Activated gamma-delta T cell treated with anti-CD3 and anti-CD28 coated beads, Interleukin-2, amount 50 U/mL, for 16 hours (primary cell): ENCODE measurements around the gene CCDC192.
"Not testable (repeated sequence)": the region's sequence is repeated elsewhere in the genome, so short reads cannot be mapped to it uniquely, and the experiment has no call there.

ENCODE experiments used
- DNase-seq: peaks from one replicate; pipeline ENCODE4 v3.0.0-alpha.2; 2020; ENCODE audit warnings: low read depth

The CCDC192 gene

GRCh38 chr5:127702926-127703561 is at the start of gene CCDC192:
Gene CCDC192, plus strand, starts transcription at chr5:127703391. Its CDS starts 55 bp downstream, at chr5:127703446.
- no peak for DNase-seq

GRCh38 chr5:127656825-127657224 is 46.4 kb upstream of the CCDC192 start:
- DNase-seq = no peak

DNA sequence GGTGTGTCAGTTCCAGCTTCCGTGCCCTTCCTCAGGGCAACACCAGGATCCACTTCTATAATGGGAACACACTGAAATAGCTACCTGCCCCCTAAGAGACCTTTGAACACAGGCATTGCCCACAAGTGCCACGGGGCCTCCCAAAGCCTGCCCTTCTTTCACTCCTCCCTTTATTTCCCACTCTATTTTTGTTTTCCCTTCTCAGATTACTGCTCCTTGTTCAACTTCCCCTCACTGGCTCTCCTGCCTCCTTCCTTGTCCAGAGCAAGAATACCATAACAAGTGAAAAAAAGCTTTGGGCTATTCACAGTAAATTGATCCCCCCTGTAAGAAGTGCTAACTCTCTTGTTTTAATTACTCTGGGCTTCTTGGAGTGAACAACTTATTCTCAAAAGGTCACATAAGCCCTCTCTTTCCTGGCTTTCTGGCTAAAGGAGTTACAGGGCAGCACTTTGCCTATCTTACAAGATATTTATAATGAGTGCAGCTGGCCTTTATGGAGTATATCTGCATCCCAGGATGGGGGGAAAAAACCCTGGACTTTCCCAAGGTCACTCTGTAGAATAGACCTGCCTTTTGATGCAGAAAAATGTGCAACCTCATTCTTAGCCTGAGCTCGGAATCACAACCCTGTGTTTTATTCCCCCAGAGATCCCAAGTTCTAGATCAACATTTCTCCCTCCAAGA is 43.0 kb upstream of the CCDC192 start:
- no peak for DNase-seq

- no peak for DNase-seq
Observed at GRCh38 chr5:127664093-127664492, 39.1 kb upstream of the CCDC192 start.

DNA sequence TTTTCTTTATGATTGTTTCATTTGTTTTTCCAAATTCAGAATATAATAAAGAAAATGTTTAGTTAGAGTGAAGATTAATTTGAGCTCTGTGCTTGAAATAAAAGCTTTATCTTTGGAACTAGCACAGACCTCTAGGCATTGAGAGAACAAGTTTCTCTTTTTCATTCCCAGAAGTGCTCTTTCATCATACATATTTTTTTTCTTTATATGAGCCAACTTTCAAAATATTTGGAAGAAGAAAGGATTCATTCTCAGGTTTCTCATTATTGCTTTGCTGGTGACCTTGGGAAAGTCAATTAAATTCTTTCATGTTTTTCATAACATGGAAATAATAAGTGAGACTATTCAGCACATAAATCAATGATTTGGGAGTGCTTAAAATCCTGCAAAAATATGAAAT is 37.5 kb upstream of the CCDC192 start:
- DNase-seq = no peak

- no peak for DNase-seq
Observed at GRCh38 chr5:127666043-127666716, 37.0 kb upstream of the CCDC192 start.

DNA sequence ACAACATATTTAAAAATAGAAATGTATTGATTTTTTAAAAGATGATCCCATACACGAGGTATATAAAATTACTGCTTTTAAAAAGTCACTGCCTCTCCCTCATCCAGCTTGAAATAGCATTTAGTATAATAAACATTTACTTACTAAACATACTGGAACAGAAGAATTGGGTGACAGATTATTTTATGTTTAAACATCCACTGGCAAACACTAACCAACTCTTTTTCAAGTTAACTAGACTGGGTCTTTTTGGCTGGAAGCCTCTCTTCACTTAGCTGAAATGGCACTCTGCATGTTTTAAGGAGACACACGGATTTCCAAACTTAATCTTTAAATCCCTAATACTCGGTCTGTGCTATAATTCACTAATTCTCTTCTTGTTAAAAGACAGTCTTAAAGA is 35.3 kb upstream of the CCDC192 start:
- DNase-seq = no peak

GRCh38 chr5:127671218-127671617 is 32.0 kb upstream of the CCDC192 start:
- no peak for DNase-seq

DNA sequence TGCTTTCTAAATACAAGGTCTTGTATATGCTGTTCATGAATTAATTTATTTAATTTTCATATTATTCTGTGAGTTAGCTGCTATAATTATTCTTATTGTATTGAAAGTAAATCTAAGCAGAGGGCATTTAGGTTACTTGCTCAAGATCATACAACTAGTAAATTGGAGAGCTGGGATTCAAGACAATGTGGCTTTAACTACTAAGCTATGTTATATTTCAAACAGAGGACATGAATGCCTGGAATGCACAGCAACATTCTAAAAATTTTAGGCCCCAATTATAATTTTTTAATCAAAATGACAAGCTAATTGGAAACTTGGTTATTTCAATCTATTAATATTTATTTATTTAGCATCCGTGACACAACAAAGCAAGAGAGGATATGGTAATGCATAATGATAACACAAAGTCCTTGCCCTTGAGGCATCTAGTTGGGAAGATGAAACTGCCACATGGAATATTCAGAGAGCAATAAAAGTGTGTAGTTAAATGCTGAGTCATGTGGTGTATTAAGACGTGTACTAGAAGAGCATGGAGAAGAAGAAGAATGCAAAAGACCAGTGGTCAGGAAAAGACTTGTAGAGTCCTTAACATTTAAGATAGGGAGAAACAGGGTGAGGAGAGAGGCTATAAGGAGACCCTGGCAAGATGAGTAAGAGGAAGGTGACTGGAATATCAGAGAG is 29.9 kb upstream of the CCDC192 start:
- DNase-seq = no peak

DNA sequence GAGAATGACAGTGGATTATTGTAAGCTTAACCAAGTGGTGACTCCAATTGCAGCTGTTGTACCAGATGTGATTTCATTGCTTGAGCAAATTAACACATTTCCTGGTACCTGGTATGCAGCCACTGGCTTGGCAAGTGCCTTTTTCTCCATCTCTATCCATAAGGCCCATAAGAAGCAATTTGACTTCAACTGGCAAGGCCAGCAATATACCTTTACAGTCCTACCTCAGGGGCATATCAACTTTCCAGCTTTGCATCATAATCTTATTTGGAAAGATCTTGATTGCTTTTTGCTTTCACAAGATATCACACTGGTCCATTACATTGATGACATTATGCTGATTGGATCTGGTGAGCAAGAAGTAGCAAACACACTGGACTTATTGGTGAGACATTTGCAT is 26.2 kb upstream of the CCDC192 start:
- not testable (repeated sequence) for DNase-seq

- DNase-seq = not testable (repeated sequence)
Observed at GRCh38 chr5:127679691-127680330, 23.4 kb upstream of the CCDC192 start.

DNA sequence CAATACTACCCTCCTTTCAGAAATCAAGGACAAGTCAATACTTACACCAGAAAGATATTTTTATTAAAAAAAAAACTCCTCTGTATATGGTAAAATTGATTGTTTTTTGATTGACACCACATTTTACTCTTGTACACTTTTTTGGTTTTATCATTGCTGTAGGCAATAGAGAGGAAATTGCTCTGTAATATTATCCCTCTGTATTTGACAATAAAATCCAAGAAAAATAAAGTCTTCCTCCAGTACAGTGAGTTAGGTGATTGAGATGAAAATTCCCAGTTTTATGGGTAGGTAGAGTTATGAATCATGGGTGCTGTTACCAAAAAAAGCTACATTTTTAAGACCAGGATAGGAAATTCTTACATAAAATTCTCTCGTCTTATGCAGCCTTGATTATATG is 22.6 kb upstream of the CCDC192 start:
- DNase-seq = no peak

- DNase-seq = no peak
Observed at GRCh38 chr5:127683008-127683407, 20.2 kb upstream of the CCDC192 start.

DNA sequence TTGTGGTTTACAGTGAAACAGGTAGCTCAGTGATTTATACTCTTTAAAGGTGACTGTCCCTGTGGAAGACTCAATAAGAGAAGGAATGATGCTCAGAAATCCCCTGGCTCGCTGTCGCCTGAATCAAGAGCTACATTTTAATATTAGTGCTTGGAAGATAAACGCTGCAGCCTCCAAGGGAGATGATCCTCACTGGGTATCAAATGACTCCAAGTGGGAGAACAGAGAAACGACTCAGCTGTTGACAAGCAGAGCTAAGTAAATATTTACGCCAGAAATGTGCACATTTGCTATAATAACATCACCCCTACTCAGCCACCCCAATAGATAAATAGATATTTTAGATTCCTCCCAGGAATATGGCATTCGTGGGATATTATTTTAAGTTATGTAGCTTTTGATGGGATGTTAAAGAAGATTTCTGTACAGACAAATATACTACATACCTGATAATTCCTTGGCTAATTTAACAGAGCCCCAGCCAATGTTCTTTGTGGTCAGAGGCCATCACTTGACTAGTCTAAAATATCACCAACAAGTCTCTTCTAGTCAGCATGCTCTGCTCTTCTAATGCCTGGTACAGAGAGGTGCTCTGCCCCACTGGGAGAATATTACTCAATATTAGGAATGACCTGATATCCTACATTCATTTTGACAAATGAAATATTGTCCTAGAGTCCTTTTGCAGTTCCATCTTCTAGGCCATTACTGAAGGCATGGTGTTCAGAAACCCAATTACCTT is 18.3 kb upstream of the CCDC192 start:
- DNase-seq = no peak

DNA sequence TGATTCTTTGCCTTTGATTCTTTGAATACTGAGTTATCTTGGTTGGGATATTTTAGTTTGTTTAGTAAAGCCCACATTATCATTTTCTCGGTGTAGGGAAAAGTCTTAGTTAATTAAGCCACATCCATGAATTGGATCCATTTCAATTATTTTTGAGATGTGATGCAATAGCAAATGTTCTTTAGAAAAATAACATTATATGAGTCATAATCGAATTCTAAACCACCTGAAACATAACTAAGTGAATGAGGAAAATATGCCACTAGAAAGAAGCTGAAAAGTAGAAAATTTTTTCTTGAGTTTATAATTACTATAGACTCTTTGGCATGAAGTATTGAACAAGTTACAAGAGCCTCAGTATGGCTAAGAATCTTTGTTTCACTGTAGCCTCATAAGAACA is 17.5 kb upstream of the CCDC192 start:
- no peak for DNase-seq

- DNase-seq = no peak
Observed at GRCh38 chr5:127686424-127686823, 16.8 kb upstream of the CCDC192 start.

GRCh38 chr5:127694518-127695171 is 8.5 kb upstream of the CCDC192 start:
- no peak for DNase-seq

DNA sequence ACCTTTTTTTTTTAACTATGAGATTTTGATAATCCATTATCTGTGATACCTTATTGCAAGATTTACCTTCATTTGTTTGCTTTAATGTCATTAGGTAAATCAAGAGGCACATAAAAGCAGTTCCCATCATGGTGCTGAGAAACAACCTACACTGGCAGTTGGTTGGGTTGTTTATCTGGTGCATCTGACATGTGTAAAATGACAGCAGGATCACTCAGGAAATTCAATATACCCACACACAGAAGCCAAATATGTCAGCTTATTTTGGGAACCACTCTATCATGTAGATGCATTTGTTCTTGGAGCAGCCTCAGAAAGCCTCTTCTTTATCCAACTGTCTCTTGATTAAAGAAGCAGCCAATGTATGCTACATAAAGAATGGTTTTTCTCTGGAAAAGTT is 7.8 kb upstream of the CCDC192 start:
- no peak for DNase-seq

DNA sequence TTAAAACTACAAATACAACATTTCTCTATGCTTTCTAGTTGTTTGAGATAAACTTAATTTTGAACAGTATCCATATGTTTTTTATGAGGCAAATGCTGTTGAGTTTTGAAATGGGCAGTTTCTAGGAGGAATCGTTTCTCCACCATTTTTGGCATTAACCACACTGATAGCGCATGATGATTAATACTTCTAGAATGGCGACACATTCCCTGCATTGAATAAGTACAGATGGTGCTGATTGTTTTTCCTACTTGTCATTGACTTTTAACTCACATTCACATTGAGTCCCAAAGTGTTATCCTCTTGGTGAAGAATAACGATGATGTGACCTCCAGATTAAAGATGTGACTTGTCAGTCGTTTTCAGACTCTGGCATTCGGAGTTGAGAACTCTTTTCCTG is 6.5 kb upstream of the CCDC192 start:
- DNase-seq = no peak

DNA sequence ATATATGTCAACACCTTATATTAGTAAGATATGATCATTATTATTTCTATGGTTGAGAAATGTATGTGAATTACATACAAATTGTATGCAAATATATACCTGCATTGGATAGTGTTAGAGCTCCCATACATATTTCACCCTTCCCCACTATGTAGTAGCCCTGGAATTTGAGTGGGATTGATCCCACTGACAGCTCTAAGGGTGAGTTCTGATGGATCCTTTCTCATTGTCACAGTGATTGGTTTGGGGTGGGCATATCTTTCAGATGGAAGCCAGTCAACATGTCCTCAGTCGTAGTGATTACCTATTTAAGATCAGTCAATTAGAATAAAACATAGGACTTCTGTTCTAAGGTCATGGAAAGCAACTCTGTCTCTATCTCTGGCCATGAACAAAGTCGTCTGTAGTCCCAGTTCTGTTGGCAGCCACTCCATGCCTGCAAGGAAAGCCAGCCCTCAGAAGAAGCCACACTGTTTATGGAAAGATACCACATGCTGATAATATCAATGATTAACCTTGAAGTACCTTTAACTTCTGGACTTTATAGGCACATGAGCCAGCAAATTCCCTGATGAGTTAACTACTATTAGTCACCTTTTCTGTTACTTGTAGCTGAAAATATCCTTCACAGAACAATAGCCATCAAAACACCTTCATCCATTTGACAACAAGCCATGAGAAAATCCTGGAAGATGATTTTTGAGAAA is 5.1 kb upstream of the CCDC192 start:
- no peak for DNase-seq
